HG02642 (cell line): ENCODE measurements around the gene IFTAP.

ENCODE experiments used
- ATAC-seq: cut with Tn5 transposase; IDR thresholded peaks from one replicate; pipeline ENCODE4 v1.9.1; 2021; ENCODE audit warnings: mild to moderate bottlenecking; ENCODE audit not compliant: unreplicated experiment, poor library complexity

The IFTAP gene

GRCh38 chr11:36591433-36591832 is 2.9 kb upstream of the IFTAP start:
- no peak for ATAC-seq

- no peak for ATAC-seq
These were observed 2.6 kb downstream of the IFTAP start for GRCh38 chr11:36596880-36597279.

GRCh38 chr11:36598051-36598450 is 3.7 kb downstream of the IFTAP start, which contains the start of gene RAG2:
Gene RAG2, minus strand, starts transcription at chr11:36598236. Its CDS starts 4,068 bp downstream, at chr11:36594168.
- no peak for ATAC-seq

- no peak for ATAC-seq
These were observed 5.9 kb downstream of the IFTAP start for GRCh38 chr11:36600180-36600579.

- ATAC-seq: no peak
These were observed 6.9 kb downstream of the IFTAP start for GRCh38 chr11:36601155-36601554.

GRCh38 chr11:36602135-36602534 is 7.8 kb downstream of the IFTAP start:
- no peak for ATAC-seq

GRCh38 chr11:36605221-36606216 is 11.2 kb downstream of the IFTAP start:
- peak; percentile 64 for ATAC-seq

GRCh38 chr11:36608491-36609199 is 14.3 kb downstream of the IFTAP start:
- ATAC-seq: no peak

GRCh38 chr11:36609383-36609782 is 15.1 kb downstream of the IFTAP start:
- no peak for ATAC-seq

GRCh38 chr11:36615826-36616225 is 21.5 kb downstream of the IFTAP start:
- no peak for ATAC-seq

- ATAC-seq: no peak
These were observed 23.5 kb downstream of the IFTAP start for GRCh38 chr11:36617543-36618362.

GRCh38 chr11:36618363-36619047 is 24.2 kb downstream of the IFTAP start:
- ATAC-seq: no peak

GRCh38 chr11:36619502-36619901 is 25.2 kb downstream of the IFTAP start:
- no peak for ATAC-seq

GRCh38 chr11:36620246-36620645 is 25.9 kb downstream of the IFTAP start:
- ATAC-seq: no peak

- peak; percentile 67 for ATAC-seq
These were observed 28.3 kb downstream of the IFTAP start for GRCh38 chr11:36622431-36623136.

- ATAC-seq: no peak
These were observed 29.2 kb downstream of the IFTAP start for GRCh38 chr11:36623494-36623893.

GRCh38 chr11:36627006-36627405 is 32.7 kb downstream of the IFTAP start:
- no peak for ATAC-seq

GRCh38 chr11:36627471-36627870 is 33.2 kb downstream of the IFTAP start:
- ATAC-seq: no peak

GRCh38 chr11:36628141-36628540 is 33.8 kb downstream of the IFTAP start:
- ATAC-seq: no peak
